NCI-H1048 (cell line): ENCODE measurements around the gene CCPG1.

Experiments
- DNase-seq: peaks from one replicate; lab custom pipeline; 2025; lab: John Stamatoyannopoulos, UW

Gene CCPG1

DNA sequence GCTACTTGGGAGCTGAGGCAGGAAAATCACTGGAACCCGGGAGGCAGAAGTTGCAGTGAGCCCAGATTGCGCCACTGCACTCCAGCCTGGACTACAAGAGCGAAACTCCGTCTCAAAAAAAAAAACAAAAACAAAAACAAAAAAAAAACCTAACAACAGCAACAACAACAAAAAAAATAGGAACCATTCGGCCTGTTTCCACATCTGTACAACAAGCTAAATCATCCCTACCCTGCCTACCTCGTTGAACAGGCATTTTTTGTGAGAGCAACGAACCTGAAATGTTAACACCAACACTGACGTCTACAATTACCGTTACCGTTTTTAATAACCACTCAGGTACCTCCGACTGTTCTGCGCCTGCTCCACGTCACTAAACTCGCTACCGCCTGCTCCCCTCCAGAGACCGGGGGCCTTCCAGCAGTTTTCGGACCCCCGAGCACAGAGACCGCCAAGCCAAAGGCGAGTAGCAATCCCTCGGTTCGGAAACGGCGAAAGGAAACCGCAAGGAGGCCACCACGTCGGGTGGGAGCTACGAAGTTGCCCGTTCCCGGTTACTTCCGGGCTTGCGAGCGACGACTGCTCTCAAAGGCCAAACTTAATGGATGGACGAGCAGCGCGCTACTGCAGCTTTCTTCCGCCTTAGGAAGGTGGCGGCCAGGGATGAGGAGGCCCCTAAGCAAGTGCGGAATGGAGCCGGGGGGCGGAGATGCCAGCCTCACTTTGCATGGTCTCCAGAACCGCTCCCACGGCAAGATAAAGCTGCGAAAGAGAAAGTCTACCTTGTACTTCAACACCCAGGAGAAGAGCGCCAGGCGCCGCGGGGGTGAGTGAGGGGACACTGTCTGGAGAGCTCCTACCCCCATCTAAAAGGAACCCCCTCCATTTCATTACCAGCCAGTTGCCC is 89.3 kb downstream of the CCPG1 start, which contains the start of the genes PIGB and PIGBOS1:
Gene PIGB, plus strand, starts transcription at position 635 of the 907 bp plus-strand sequence. Its CDS starts 29 bp downstream, at position 664.
Gene PIGBOS1, minus strand, starts transcription at position 536 of the 907 bp plus-strand sequence. CDS start 1,331 bp downstream, outside the sequence.
- peak; percentile 28 for DNase-seq
